T-helper 2 cell treated with Interferon-gamma antibody and Interleukin-4, amounts not matched to agents 5 μg/mL and 100 μg/mL, for 36 hours (primary cell): ENCODE measurements around the gene SMIM10L2A.

Experiments
- DNase-seq: peaks from one replicate; pipeline ENCODE4 v3.0.0; 2021; ENCODE audit warnings: low spot score
- H3K27ac Mint-ChIP-seq: one replicate; pipeline ENCODE4 v1.8.0; 2021; ENCODE audit warnings: mild to moderate bottlenecking, mixed read lengths
- H3K27me3 Mint-ChIP-seq: one replicate; pipeline ENCODE4 v1.8.0; 2021; ENCODE audit warnings: low read depth, mixed read lengths
- H3K36me3 Mint-ChIP-seq: one replicate; pipeline ENCODE4 v1.8.0; 2021; ENCODE audit warnings: low read depth, mixed read lengths
- H3K4me1 Mint-ChIP-seq: one replicate; pipeline ENCODE4 v1.8.0; 2021; ENCODE audit warnings: low read depth, mixed read lengths
- H3K4me3 Mint-ChIP-seq: one replicate; pipeline ENCODE4 v1.8.0; 2022; ENCODE audit warnings: mild to moderate bottlenecking, moderate library complexity, mixed read lengths
- H3K9me3 Mint-ChIP-seq: one replicate; pipeline ENCODE4 v1.8.0; 2021; ENCODE audit warnings: mixed read lengths

The SMIM10L2A gene

GRCh38 chrX:135432453-135432852 lies 10.7 kb downstream of the SMIM10L2A start:
- DNase-seq: no peak
- H3K27me3 Mint-ChIP-seq: peaks cover 10% of the 10 kb centered on the region

GRCh38 chrX:135432881-135433521 lies 11.3 kb downstream of the SMIM10L2A start:
- H3K27ac Mint-ChIP-seq: no peak overlapping the region
- H3K36me3 Mint-ChIP-seq: no peaks in the 10 kb centered on the region
- H3K4me1 Mint-ChIP-seq: peaks cover 13% of the 10 kb centered on the region
- no peak overlapping the region for H3K4me3 Mint-ChIP-seq
- peaks cover 22% of the 10 kb centered on the region for H3K9me3 Mint-ChIP-seq
- DNase-seq: no peak
- H3K27me3 Mint-ChIP-seq: peaks cover 7% of the 10 kb centered on the region

More at GRCh38 chrX:135432453-135432852, 10.7 kb downstream of the SMIM10L2A start:
- peaks cover 13% of the 10 kb centered on the region for H3K4me1 Mint-ChIP-seq
- H3K9me3 Mint-ChIP-seq: peaks cover 22% of the 10 kb centered on the region
- peak overlapping the region; percentile 26 for H3K27ac Mint-ChIP-seq
- H3K36me3 Mint-ChIP-seq: no peaks in the 10 kb centered on the region
- no peak overlapping the region for H3K4me3 Mint-ChIP-seq

- peaks cover 13% of the 10 kb centered on the region for H3K4me1 Mint-ChIP-seq
- H3K36me3 Mint-ChIP-seq: no peaks in the 10 kb centered on the region
- H3K27ac Mint-ChIP-seq: no peak overlapping the region
- no peak overlapping the region for H3K4me3 Mint-ChIP-seq
- DNase-seq: no peak
- H3K27me3 Mint-ChIP-seq: peaks cover 7% of the 10 kb centered on the region
- peaks cover 22% of the 10 kb centered on the region for H3K9me3 Mint-ChIP-seq
Observed at GRCh38 chrX:135433531-135434257, 11.9 kb downstream of the SMIM10L2A start.

DNA sequence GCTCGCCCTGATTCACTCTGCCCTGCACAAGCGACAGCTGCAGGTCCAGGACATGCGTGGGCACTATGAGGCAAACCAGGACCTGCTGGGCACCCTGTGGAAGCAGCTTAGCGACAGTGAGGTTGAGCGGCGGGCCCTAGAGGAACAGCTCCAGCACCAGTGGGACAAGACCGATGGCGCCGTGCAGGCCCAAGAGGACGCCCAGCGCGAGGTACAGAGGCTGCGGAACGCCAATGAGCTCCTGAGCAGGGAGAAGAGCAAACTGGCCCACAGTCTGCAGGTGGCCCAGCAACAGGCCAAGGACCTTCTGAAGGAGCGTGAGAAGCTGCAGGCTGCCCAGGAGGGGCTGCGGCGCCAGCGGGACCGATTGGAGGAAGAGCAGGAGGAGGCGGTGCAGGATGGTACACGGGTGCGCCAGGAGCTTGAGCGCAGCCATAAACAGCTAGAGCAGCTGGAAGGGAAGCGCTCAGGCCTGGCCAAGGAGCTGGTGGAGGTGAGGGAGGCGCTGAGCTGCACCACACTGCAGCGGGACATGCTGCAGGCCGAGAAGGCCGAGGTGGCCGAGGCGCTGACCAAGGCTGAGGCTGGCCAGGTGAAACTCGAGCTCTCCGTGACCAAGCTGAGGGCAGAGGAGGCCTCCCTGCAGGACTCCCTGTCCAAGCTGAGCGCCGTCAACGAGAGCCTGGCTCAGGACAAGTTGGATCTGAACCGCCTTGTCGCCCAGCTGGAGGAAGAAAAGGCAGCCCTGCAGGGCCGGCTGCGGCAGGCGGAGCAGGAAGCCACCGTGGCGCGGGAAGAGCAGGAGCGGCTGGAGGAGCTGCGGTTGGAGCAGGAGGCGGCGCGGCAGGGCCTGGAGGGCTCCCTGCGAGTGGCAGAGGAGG lies 12.8 kb downstream of the SMIM10L2A start:
- H3K27me3 Mint-ChIP-seq: peaks cover 2% of the 10 kb centered on the region
- DNase-seq: no peak

DNA sequence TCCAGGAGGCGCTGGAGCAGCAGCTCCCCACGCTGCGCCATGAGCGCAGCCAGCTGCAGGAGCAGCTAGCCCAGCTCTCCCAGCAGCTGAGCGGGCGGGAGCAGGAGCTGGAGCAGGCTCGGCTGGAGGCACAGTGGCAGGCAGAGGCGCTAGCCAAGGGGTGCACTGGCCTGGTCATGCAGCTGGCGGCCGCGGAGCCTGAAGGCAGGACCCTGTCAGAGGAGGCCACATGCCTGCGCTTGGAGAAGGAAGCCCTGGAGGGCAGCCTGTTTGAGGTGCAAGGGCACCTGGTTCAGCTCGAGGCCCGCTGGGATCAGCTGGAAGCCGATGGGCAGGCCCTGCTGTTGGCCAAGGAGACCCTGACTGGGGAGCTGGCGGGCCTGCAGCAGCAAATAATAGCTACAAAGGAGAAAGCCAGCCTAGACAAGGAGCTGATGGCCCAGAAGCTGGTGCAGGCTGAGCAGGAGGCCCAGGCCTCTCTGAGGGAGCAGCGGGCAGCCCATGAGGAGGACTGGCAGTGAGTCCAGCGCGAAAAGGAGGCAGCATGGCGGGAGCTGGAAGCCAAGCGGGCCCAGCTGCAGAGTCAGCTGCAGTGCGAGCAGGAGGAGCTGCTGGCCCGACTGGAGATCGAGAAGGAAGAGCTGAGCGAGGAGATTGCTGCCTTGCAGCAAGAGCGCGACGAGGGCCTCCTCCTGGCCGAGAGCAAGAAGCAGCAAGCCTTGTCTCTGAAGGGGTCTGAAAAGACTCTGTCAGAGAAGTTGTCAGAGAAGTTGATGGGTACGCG lies 13.6 kb downstream of the SMIM10L2A start:
- no peaks in the 10 kb centered on the region for H3K36me3 Mint-ChIP-seq
- H3K27ac Mint-ChIP-seq: no peak overlapping the region
- peaks cover 13% of the 10 kb centered on the region for H3K4me1 Mint-ChIP-seq
- no peak for DNase-seq
- no peak overlapping the region for H3K4me3 Mint-ChIP-seq
- peaks cover 14% of the 10 kb centered on the region for H3K9me3 Mint-ChIP-seq
- H3K27me3 Mint-ChIP-seq: peaks cover 4% of the 10 kb centered on the region

More for the DNA sequence above, 12.8 kb downstream of the SMIM10L2A start:
- H3K27ac Mint-ChIP-seq: no peak overlapping the region
- no peak overlapping the region for H3K4me3 Mint-ChIP-seq
- H3K4me1 Mint-ChIP-seq: peaks cover 13% of the 10 kb centered on the region
- peaks cover 17% of the 10 kb centered on the region for H3K9me3 Mint-ChIP-seq
- no peaks in the 10 kb centered on the region for H3K36me3 Mint-ChIP-seq

- H3K27me3 Mint-ChIP-seq: peaks cover 6% of the 10 kb centered on the region
- DNase-seq: no peak
- H3K4me1 Mint-ChIP-seq: peaks cover 12% of the 10 kb centered on the region
- no peak overlapping the region for H3K27ac Mint-ChIP-seq
- H3K4me3 Mint-ChIP-seq: no peak overlapping the region
- H3K36me3 Mint-ChIP-seq: no peaks in the 10 kb centered on the region
- peaks cover 13% of the 10 kb centered on the region for H3K9me3 Mint-ChIP-seq
Observed at GRCh38 chrX:135435933-135436332, 14.2 kb downstream of the SMIM10L2A start.

DNA sequence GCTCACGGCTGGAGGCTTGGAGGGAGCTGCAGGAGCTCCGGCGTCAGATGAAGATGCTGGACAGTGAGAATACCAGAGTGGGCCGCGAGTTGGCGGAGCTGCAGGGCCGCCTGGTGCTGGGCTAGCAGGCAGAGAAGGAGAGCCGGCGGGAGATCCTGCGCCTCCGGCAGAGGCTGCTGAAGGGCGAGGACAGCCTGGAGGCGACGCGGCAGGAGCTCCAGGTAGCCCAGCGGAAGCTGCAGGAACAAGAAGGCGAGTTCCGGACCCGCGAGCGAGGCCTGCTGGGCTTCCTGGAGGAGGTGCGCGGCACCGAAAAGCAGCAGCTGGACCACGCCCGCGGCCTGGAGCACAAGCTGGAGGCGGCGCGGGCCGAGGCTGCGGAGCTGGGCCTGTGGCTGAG lies 14.7 kb downstream of the SMIM10L2A start:
- H3K36me3 Mint-ChIP-seq: no peaks in the 10 kb centered on the region
- peaks cover 7% of the 10 kb centered on the region for H3K4me1 Mint-ChIP-seq
- no peak for DNase-seq
- H3K4me3 Mint-ChIP-seq: no peak overlapping the region
- peaks cover 11% of the 10 kb centered on the region for H3K27me3 Mint-ChIP-seq
- peaks cover 7% of the 10 kb centered on the region for H3K9me3 Mint-ChIP-seq
- H3K27ac Mint-ChIP-seq: no peak overlapping the region

GRCh38 chrX:135436966-135437866 lies 15.5 kb downstream of the SMIM10L2A start:
- Mint-ChIP-seq H3K27me3 (peaks cover 17% of the 10 kb centered on the region), H3K36me3 (no peaks in the 10 kb centered on the region), H3K4me3 (no peak overlapping the region), H3K27ac (no peak overlapping the region), H3K9me3 (no peaks in the 10 kb centered on the region), H3K4me1 (no peaks in the 10 kb centered on the region)
- DNase-seq: no peak

- H3K27ac Mint-ChIP-seq: no peak overlapping the region
- peaks cover 17% of the 10 kb centered on the region for H3K27me3 Mint-ChIP-seq
- no peak overlapping the region for H3K4me3 Mint-ChIP-seq
- no peaks in the 10 kb centered on the region for H3K4me1 Mint-ChIP-seq
- no peaks in the 10 kb centered on the region for H3K36me3 Mint-ChIP-seq
- H3K9me3 Mint-ChIP-seq: no peaks in the 10 kb centered on the region
- DNase-seq: no peak
Observed at GRCh38 chrX:135437867-135438733, 16.4 kb downstream of the SMIM10L2A start.

GRCh38 chrX:135438734-135439043 lies 16.9 kb downstream of the SMIM10L2A start:
- Mint-ChIP-seq H3K27me3 (peaks cover 17% of the 10 kb centered on the region), H3K4me1 (no peaks in the 10 kb centered on the region), H3K4me3 (no peak overlapping the region), H3K27ac (no peak overlapping the region), H3K36me3 (no peaks in the 10 kb centered on the region), H3K9me3 (no peaks in the 10 kb centered on the region)
- no peak for DNase-seq

GRCh38 chrX:135449637-135450550 lies 28.1 kb downstream of the SMIM10L2A start:
- no peaks in the 10 kb centered on the region for H3K36me3 Mint-ChIP-seq
- no peaks in the 10 kb centered on the region for H3K9me3 Mint-ChIP-seq
- H3K27ac Mint-ChIP-seq: no peak overlapping the region
- H3K4me1 Mint-ChIP-seq: no peaks in the 10 kb centered on the region
- no peaks in the 10 kb centered on the region for H3K27me3 Mint-ChIP-seq
- DNase-seq: no peak
- H3K4me3 Mint-ChIP-seq: no peak overlapping the region
